Smooth muscle cell (in vitro differentiated cells): ENCODE results near the gene ARHGAP15. TPM values are rescaled to one million over a fixed set of nuclear protein-coding genes. Genes with fewer than 3 reads are reported as not detected.

Experiments used
- DNase-seq: peaks from one replicate; lab custom pipeline; 2025; ENCODE audit not compliant: unreplicated experiment; lab: John Stamatoyannopoulos, UW
- H2AFZ ChIP-seq: fragments of 200-600 bp; sonication (generic); 2 replicates; pipeline ENCODE4 v1.6.0; 2016; ENCODE audit warnings: antibody characterized with exemption, low read depth, mild to moderate bottlenecking
- H3F3A ChIP-seq: fragments of 200-600 bp; sonication (generic); 2 replicates; pipeline ENCODE4 v1.6.0; 2017; ENCODE audit warnings: antibody characterized with exemption, low read depth
- H3K27ac ChIP-seq: fragments of 200-600 bp; sonication (generic); 2 replicates; pipeline ENCODE4 v1.5.1; 2016; ENCODE audit warnings: low read depth, mild to moderate bottlenecking
- H3K27me3 ChIP-seq: fragments of 200-600 bp; sonication (generic); 2 replicates; pipeline ENCODE4 v1.6.1; 2016; ENCODE audit warnings: low read depth, mild to moderate bottlenecking
- H3K36me3 ChIP-seq: fragments of 200-600 bp; sonication (generic); 2 replicates; pipeline ENCODE4 v1.5.1; 2016; ENCODE audit warnings: low read depth
- H3K4me1 ChIP-seq: fragments of 200-600 bp; sonication (generic); 2 replicates; pipeline ENCODE4 v1.5.1; 2016; ENCODE audit warnings: low read depth
- H3K4me2 ChIP-seq: fragments of 200-600 bp; sonication (generic); 2 replicates; pipeline ENCODE4 v1.6.0; 2016; ENCODE audit warnings: mild to moderate bottlenecking
- H3K4me3 ChIP-seq: fragments of 200-600 bp; sonication (generic); 2 replicates; pipeline ENCODE4 v1.5.1; 2016; ENCODE audit warnings: mild to moderate bottlenecking
- H3K79me2 ChIP-seq: fragments of 200-600 bp; sonication (generic); 2 replicates; pipeline ENCODE4 v1.6.0; 2016; ENCODE audit warnings: low read depth, mild to moderate bottlenecking
- H3K9ac ChIP-seq: fragments of 200-600 bp; sonication (generic); 2 replicates; pipeline ENCODE4 v1.6.0; 2016; ENCODE audit warnings: low read depth
- H3K9me3 ChIP-seq: fragments of 200-600 bp; sonication (generic); replicated peaks from 2 replicates; pipeline ENCODE4 v1.5.1; 2016; ENCODE audit warnings: low read depth
- H4K20me1 ChIP-seq: fragments of 200-600 bp; sonication (generic); 2 replicates; pipeline ENCODE4 v1.6.0; 2016; ENCODE audit warnings: low read depth
- WGBS: methylation state at CpG from one replicate; pipeline ENCODE4 v1.1.7; 2016; ENCODE audit warnings: low lambda C conversion rate; 5-methylcytosine and 5-hydroxymethylcytosine counted together
- polyA plus RNA-seq: library from polyadenylated mRNA; unstranded; fragments of >200 nt; fragmentation: Nextera tagmentation; extraction: Ambion mirVana; gene quantifications from 2 replicates; pipeline ENCODE4 v1.2.1, GENCODE V29; 2016
- total RNA-seq: library from RNA; depleted of rRNA; stranded (reverse); fragments of >200 nt; gene quantifications from 2 replicates; pipeline ENCODE4 v1.2.3, GENCODE V29; 2014
- TF ChIP-seq, protein P1 (sequence below): fragments of 200-600 bp; sonication (generic); IDR thresholded peaks from 2 replicates; pipeline ENCODE4 v1.5.1; 2017; ENCODE audit warnings: borderline replicate concordance, mild to moderate bottlenecking, antibody characterized with exemption; ENCODE audit not compliant: insufficient read depth, poor library complexity, severe bottlenecking

Gene ARHGAP15
- total and polyA plus RNA-seq, 2 experiments from 2014 or later = not detected

DNA sequence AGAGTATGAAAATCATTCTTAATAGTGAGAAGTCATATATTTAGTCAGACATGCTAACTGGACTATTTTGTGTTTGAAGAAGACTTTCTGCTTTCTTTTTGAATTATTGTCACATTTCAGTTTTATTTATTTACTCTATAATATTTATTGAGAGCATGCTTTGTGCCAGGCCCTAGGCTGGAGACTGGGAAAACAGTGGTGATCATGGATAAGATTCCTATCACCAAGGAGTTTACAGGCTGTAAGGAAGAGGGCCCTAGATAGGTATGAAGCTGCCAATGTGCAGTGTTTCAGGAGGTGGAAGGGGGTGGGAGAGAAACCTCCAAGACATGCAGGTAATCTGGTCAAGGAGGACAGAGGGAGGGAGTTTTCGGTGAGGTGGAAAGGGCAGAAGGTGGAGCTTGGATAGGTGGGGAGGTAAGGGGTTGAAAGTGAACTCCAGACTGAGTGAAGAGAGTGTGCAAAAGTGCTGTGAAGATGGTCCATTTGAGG lies 207.5 kb downstream of the ARHGAP15 start:
- H3K4me3 ChIP-seq = no peak overlapping the region
- H3K4me2 ChIP-seq = no peak overlapping the region
- TF ChIP-seq, protein P1, sequence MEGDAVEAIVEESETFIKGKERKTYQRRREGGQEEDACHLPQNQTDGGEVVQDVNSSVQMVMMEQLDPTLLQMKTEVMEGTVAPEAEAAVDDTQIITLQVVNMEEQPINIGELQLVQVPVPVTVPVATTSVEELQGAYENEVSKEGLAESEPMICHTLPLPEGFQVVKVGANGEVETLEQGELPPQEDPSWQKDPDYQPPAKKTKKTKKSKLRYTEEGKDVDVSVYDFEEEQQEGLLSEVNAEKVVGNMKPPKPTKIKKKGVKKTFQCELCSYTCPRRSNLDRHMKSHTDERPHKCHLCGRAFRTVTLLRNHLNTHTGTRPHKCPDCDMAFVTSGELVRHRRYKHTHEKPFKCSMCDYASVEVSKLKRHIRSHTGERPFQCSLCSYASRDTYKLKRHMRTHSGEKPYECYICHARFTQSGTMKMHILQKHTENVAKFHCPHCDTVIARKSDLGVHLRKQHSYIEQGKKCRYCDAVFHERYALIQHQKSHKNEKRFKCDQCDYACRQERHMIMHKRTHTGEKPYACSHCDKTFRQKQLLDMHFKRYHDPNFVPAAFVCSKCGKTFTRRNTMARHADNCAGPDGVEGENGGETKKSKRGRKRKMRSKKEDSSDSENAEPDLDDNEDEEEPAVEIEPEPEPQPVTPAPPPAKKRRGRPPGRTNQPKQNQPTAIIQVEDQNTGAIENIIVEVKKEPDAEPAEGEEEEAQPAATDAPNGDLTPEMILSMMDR = no peak
- no peaks in the 10 kb centered on the region for H4K20me1 ChIP-seq
- H3K79me2 ChIP-seq = no peaks in the 10 kb centered on the region
- no peaks in the 10 kb centered on the region for H3K27me3 ChIP-seq
- H3K4me1 ChIP-seq = no peaks in the 10 kb centered on the region
- no peak overlapping the region for H3K27ac ChIP-seq
- no peak overlapping the region for H3K9ac ChIP-seq
- DNase-seq = no peak
- no peaks in the 10 kb centered on the region for H3K36me3 ChIP-seq
- H2AFZ ChIP-seq = no peak overlapping the region
- H3K9me3 ChIP-seq = no peaks in the 10 kb centered on the region
- H3F3A ChIP-seq = no peaks in the 10 kb centered on the region
- WGBS = 95% methylated on average over 1 of the region's 1 CpG

DNA sequence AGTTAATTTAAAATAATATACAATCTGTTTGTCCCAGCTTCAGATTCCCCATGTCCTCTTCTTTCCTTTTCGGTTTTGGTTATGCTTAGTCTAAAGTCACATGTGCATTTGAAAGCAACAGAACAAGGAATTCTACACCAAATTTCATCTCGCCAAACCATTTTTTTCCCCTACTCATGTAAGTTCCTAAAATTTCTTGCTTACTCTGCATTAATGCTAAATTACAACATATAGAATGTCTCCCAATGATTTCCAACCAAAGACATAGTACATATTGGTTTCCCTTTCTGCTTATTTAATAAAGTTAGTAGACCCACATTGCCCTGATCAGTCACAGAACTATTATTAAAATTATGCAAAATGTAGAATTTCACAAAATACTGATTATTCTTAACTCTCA lies 212.3 kb downstream of the ARHGAP15 start:
- DNase-seq = no peak
- TF ChIP-seq, protein P1 = no peak
- Histone ChIP-seq H3F3A (no peaks in the 10 kb centered on the region), H4K20me1 (no peaks in the 10 kb centered on the region), H3K79me2 (no peaks in the 10 kb centered on the region), H3K4me2 (no peak overlapping the region), H3K27ac (no peak overlapping the region), H2AFZ (no peak overlapping the region), H3K27me3 (peaks cover 9% of the 10 kb centered on the region), H3K4me1 (no peaks in the 10 kb centered on the region), H3K9ac (no peak overlapping the region), H3K9me3 (no peaks in the 10 kb centered on the region), H3K4me3 (no peak overlapping the region), H3K36me3 (no peaks in the 10 kb centered on the region)
- WGBS = 98% methylated on average over 2 of the region's 2 CpGs

GRCh38 chr2:143344780-143345179 lies 215.6 kb downstream of the ARHGAP15 start:
- TF ChIP-seq, protein P1 = no peak
- 91% methylated on average over 2 of the region's 2 CpGs for WGBS
- Histone ChIP-seq H3F3A (no peaks in the 10 kb centered on the region), H3K4me3 (no peak overlapping the region), H3K79me2 (no peaks in the 10 kb centered on the region), H4K20me1 (no peaks in the 10 kb centered on the region), H3K27me3 (peaks cover 15% of the 10 kb centered on the region), H3K4me1 (no peaks in the 10 kb centered on the region), H2AFZ (no peak overlapping the region), H3K4me2 (no peak overlapping the region), H3K36me3 (no peaks in the 10 kb centered on the region), H3K9me3 (no peaks in the 10 kb centered on the region), H3K27ac (no peak overlapping the region), H3K9ac (no peak overlapping the region)
- DNase-seq = no peak
